Limb (tissue), 2 donors: ENCODE measurements around the gene ZNF358.

Experiments
- DNase-seq, 2 donors: peaks; one replicate each; pipeline ENCODE4 v3.0.0-alpha.2; 2016; ENCODE audit errors: extremely low spot score in 2 of 2

The ZNF358 gene

GRCh38 chr19:7515645-7516151 is at the start of gene ZNF358:
Gene ZNF358 (plus strand): TSS chr19:7516103. CDS start chr19:7519243, 3,140 bp downstream.
- DNase-seq: peak; percentile 77 to 85

DNA sequence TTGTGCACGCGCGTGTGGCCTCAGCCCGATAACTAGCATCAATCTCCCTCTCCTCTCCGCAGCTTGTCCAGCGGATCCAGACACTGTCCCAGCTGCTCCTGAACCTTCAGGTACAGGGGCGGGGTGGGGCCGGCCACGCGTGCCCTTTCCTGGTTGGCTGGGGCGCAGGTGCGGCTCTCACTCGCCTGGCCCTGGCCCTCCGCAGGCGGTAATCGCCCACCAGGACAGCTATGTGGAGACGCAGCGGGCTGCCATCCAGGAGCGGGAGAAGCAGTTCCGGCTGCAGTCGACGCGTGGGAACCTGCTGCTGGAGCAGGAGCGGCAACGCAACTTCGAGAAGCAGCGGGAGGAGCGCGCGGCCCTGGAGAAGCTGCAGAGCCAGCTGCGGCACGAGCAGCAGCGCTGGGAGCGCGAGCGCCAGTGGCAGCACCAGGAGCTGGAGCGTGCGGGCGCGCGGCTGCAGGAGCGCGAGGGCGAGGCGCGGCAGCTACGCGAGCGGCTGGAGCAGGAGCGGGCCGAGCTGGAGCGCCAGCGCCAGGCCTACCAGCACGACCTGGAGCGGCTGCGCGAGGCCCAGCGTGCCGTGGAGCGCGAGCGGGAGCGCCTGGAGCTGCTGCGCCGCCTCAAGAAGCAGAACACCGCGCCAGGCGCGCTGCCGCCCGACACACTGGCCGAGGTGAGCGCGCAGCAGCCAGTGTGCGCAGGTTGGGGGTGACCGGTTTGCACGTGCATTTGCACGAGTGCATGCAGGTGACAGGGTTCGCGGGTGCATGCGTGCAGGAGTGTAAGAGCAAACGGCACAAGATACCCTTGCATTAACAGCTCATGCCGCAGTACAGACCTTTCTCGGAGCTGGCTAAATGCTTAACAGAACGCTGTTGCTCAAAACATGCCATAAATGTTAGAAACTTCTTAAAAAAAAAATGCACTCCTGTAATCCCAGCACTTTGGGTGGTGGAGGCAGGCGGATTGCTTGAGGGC is 48.6 kb upstream of the ZNF358 start:
- no peak for DNase-seq

DNA sequence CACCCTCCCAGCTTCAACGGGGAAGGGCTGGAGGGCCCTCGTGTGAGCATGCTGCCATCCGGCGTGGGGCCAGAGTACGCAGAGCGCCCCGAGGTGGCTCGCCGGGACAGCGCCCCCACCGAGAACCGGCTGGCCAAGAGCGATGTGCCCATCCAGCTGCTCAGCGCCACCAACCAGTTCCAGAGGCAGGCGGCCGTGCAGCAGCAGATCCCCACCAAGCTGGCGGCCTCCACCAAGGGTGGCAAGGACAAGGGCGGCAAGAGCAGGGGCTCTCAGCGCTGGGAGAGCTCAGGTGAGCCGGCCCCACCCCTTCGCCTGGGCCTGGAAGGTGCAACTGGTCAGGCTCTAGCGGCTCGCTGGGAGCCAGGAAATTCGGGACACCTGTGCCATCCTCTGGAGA is 47.1 kb upstream of the ZNF358 start:
- no peak for DNase-seq

GRCh38 chr19:7469669-7470285 is 46.1 kb upstream of the ZNF358 start:
- no peak for DNase-seq

DNA sequence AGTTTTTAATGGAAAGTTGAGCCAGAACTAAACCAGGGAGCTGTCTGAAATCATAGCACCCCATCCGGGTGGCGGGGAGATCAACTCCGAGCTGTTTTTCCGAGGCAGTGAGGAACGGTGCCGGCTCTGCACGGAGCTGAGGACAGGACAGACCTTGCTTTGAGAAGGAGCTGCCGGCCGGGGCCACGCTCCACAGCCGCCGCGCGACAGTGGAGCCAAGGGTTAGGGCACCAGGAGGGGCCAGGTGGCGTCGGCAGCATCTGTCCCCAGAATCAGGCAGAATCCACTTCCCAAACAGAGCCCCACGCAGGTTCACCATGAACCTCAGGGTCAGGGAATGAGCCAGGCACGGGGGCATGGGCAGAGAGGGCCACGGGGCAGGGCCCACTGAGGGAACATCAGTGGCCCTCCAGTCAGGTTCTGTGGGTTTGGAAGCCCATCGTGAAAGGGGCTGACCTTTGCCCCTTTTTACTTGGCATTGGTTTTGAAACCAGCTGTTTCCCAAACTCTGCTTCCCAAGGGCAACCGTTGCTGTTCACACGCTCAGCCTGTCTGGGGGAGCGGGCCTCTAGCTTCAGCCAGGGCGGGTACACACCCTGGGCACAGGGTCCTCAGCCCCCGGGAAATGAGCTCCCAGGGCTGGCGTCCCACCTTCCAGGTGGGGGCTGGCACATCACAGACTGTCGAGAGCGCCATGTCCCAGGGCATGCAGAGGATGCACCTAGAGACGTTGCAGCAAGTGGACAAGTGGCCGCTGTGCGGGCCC is 45.2 kb upstream of the ZNF358 start:
- no peak for DNase-seq

GRCh38 chr19:7471696-7472615 is 43.9 kb upstream of the ZNF358 start:
- no peak for DNase-seq

DNA sequence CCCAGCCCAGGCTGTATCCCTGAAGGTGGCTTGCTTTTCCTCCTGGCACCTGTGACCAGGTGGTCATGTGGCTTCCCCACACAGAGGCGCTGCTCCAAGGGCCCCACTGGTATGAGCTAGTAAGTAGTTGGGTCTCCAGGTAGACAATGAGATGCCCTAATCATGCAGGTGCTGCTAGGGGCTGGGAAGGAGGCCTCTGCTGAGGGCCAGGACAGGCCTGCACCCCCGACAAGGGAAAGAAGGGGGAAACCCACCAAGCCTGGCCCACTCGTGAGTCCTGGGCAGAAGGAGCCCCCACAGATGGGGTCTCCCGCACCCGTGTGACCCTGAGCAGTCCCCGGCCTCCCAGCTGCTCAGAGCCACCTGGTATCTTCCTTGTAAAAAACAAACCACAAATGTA is 40.2 kb upstream of the ZNF358 start:
- DNase-seq: no peak

GRCh38 chr19:7476241-7476640 is 39.7 kb upstream of the ZNF358 start:
- no peak for DNase-seq

DNA sequence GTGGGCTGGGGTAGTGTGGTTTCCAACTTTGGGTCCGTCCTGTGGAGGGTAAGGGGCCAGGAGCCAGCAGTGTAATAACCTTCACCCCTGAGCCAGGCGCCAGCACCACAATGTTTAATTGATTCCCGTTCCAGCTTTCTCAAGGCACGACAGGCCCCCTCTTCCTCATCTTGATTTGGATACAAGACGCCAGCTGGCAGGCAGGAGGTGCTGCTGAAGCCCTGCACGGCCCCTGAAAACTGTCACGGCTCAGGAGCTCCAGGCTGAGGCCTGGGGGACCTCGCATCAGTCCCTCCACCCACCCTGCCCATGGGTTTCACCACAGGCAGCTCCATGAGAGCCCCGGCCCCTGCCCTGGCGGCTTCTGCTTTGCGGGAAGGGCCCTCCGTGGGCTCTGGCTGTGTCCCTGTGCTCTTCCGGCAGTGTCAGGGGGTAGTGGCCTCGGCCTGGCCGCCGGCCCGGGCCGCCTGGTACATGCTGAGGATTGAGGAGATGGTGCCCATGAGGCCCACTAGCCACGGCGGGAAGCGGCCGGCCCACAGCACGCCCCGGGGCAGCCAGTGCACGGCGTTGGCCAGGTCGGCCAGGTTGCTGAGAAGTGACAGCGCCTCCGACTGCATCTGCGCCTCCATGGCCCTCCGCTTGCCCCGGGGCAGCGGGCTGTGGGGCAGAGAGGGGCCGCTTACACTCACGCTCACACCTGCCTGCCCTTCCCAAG is 39.0 kb upstream of the ZNF358 start:
- DNase-seq: no peak

GRCh38 chr19:7477758-7478157 is 38.1 kb upstream of the ZNF358 start:
- no peak for DNase-seq

DNA sequence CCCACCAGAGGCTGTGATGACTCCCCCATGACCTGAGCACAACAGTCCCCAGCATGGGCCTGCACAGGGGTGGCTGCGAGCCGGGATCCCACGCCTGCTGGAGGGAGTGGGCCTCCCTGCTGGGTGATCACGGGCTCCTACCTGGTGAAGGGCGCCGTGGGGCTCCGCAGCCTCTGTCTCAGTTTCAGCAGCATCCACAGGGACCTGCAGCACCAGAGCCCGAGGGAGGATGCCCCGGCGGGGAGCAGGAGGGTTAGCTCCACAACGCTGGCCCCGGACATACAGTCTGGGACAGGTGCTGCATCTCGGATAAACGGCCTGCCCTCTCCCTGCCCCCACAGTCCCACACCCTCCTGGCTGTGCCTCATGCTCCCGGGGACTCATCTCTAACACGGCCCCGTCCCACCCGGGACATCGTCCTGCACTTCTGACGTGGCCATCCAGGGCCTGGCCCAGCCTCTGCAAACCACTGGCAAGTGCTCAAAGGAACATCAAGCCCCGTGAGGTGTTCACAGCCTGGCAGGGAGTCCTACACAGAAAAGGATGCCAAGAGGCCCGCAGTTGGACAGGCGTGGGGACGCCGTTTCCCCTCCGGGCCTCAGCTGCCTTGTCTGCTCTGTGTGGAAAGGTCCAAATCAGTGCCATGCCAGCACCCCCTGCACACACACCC is 37.6 kb upstream of the ZNF358 start:
- no peak for DNase-seq

DNA sequence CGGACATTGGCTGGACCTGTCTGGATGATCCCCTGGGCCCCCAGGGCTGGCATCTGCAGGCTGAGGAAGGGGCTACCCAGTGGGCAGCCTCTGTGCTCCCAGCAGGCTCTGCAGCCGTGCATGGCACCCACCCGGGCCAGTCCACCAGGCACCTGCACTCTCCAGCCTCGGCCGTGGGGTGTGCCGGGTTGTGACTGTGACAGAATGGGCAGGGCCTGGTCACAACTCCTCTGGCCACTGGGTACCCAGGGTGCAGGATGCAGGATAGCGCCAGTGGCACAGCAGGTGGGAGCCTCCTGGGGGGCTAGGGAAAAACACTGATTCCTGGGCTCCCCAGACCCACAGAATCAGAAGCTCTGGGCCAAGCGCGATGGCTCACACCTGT is 37.1 kb upstream of the ZNF358 start:
- DNase-seq: no peak

- no peak for DNase-seq
These were observed 35.5 kb upstream of the ZNF358 start for GRCh38 chr19:7480222-7480969.

GRCh38 chr19:7480970-7481255 is 35.0 kb upstream of the ZNF358 start:
- no peak for DNase-seq

GRCh38 chr19:7482584-7483439 is 33.1 kb upstream of the ZNF358 start:
- DNase-seq: peak in 1 of 2 donors; percentile 69

GRCh38 chr19:7483720-7484201 is 32.1 kb upstream of the ZNF358 start:
- DNase-seq: no peak

GRCh38 chr19:7486923-7487322 is 29.0 kb upstream of the ZNF358 start:
- no peak for DNase-seq
